A549 (cell line): ENCODE results near the gene ARL10. TPM values are rescaled to one million over a fixed set of nuclear protein-coding genes. Genes with fewer than 3 reads are reported as not detected.

Source experiments
- ATAC-seq, 2 experiments: fragments of 200-7000 bp in 1 of 2; fragments of >200 bp in 1 of 2; cut with Nextera tagmentation in 1 of 2; cut with Tn5 transposase in 1 of 2; 3 replicates each; pipeline versions ENCODE4 v1.8.0 to v1.9.1; 2018 to 2020; ENCODE audit warnings: mild to moderate bottlenecking in 1 of 2, moderate library complexity in 1 of 2
- CTCF ChIA-PET: fragments of 300-600 bp; sonication (Branson Sonifier 250); formaldehyde crosslinking; extraction: SDS; loops from one replicate; lab custom pipeline; 2021; ENCODE audit warnings: antibody characterized with exemption, inconsistent platforms; lab: Yijun Ruan, JAX
- POLR2A ChIA-PET: fragments of 350-600 bp; formaldehyde crosslinking; extraction: SDS; loops from one replicate; lab custom pipeline; 2021; ENCODE audit warnings: antibody characterized with exemption, inconsistent platforms; lab: Yijun Ruan, JAX
- DNase-seq, 2 experiments: peaks; one replicate each; pipeline versions ENCODE4 v3.0.0 to v3.0.0-alpha.2; 2011 to 2016; ENCODE audit warnings: low read depth in 1 of 2, low spot score in 1 of 2
- FAIRE-seq: peaks from 2 replicates; lab custom pipeline; 2011; peaks lifted over from hg19 to GRCh38; lab: Jason Lieb, UNC
- H3K27ac ChIP-seq, 2 experiments: fragments of >200 bp; sonication (Bioruptor Twin); formaldehyde crosslinking; 3 replicates each; pipeline ENCODE4 v1.5.1; 2016 to 2017
- H3K4me1 ChIP-seq: fragments of >200 bp; sonication (Bioruptor Twin); formaldehyde crosslinking; 3 replicates; pipeline ENCODE4 v1.6.1; 2016
- H3K4me2 ChIP-seq: fragments of >200 bp; sonication (Bioruptor Twin); formaldehyde crosslinking; 3 replicates; pipeline ENCODE4 v1.6.1; 2016
- H3K4me3 ChIP-seq: fragments of >200 bp; sonication (Bioruptor Twin); formaldehyde crosslinking; 3 replicates; pipeline ENCODE4 v1.5.1; 2016
- H3K9me3 ChIP-seq: fragments of >200 bp; sonication (Bioruptor Twin); formaldehyde crosslinking; 3 replicates; pipeline ENCODE4 v1.6.1; 2016
- BHLHE40 ChIP-seq: IDR thresholded peaks from 2 replicates; pipeline ENCODE4 v1.6.1; 2012; ENCODE audit warnings: low read depth, low read length, inconsistent platforms
- CHD4 ChIP-seq: fragments of 200-600 bp; sonication (generic); IDR thresholded peaks from 2 replicates; pipeline ENCODE4 v1.6.1; 2016; ENCODE audit warnings: antibody characterized with exemption, mild to moderate bottlenecking, borderline replicate concordance
- CTCF ChIP-seq: fragments of >200 bp; sonication (Bioruptor Twin); formaldehyde crosslinking; IDR thresholded peaks from 3 replicates; pipeline ENCODE4 v1.5.1; 2016
- EHF ChIP-seq: fragments of 250-450 bp; sonication (Bioruptor Pico); IDR thresholded peaks from 2 replicates; pipeline ENCODE4 v1.5.0; 2020; ENCODE audit warnings: mild to moderate bottlenecking
- FOSB ChIP-seq: fragments of 250-450 bp; sonication (Bioruptor Pico); IDR thresholded peaks from 2 replicates; pipeline ENCODE4 v1.5.0; 2020; ENCODE audit warnings: mild to moderate bottlenecking, moderate library complexity
- FOSL2 ChIP-seq, 2 experiments: fragments of 450-650 bp in 1 of 2; fragments of >200 bp in 1 of 2; sonication (Bioruptor Twin) in 1 of 2; formaldehyde crosslinking; IDR thresholded peaks; 2 replicates each; pipeline versions ENCODE4 v1.5.0 to v1.6.1; 2016 to 2020; ENCODE audit warnings: mild to moderate bottlenecking in 1 of 2, moderate library complexity in 1 of 2
- FOXS1 ChIP-seq: fragments of 250-450 bp; sonication (Bioruptor Pico); IDR thresholded peaks from 2 replicates; pipeline ENCODE4 v1.5.0; 2020; ENCODE audit warnings: mild to moderate bottlenecking, moderate library complexity
- GATA3 ChIP-seq: IDR thresholded peaks from 2 replicates; pipeline ENCODE4 v1.6.1; 2012; ENCODE audit warnings: borderline replicate concordance
- HDAC2 ChIP-seq: fragments of 200-600 bp; sonication (generic); IDR thresholded peaks from 2 replicates; pipeline ENCODE4 v1.6.1; 2016
- HMGXB4 ChIP-seq: fragments of 250-450 bp; sonication (Bioruptor Pico); IDR thresholded peaks from 2 replicates; pipeline ENCODE4 v1.5.0; 2021; ENCODE audit warnings: mild to moderate bottlenecking, moderate library complexity, borderline replicate concordance
- HOXB13 ChIP-seq: fragments of 250-450 bp; sonication (Bioruptor Pico); IDR thresholded peaks from 2 replicates; pipeline ENCODE4 v1.5.0; 2020; ENCODE audit warnings: low read depth, mild to moderate bottlenecking, moderate library complexity
- KDM5A ChIP-seq: fragments of 200-600 bp; sonication (generic); IDR thresholded peaks from 2 replicates; pipeline ENCODE4 v1.6.1; 2016; ENCODE audit warnings: antibody characterized with exemption, mild to moderate bottlenecking
- MAFK ChIP-seq: fragments of 450-650 bp; IDR thresholded peaks from 2 replicates; pipeline ENCODE4 v1.6.1; 2014; ENCODE audit not compliant: partially characterized antibody
- MYC ChIP-seq: IDR thresholded peaks from 2 replicates; pipeline ENCODE4 v1.6.1; 2012; ENCODE audit warnings: mild to moderate bottlenecking, inconsistent platforms, low read length, improper control_type of control experiment, borderline replicate concordance
- NR3C1 ChIP-seq: fragments of >200 bp; sonication (Bioruptor Twin); formaldehyde crosslinking; IDR thresholded peaks from 3 replicates; pipeline ENCODE4 v1.6.1; 2017
- PHF8 ChIP-seq: fragments of 200-600 bp; sonication (generic); IDR thresholded peaks from 2 replicates; pipeline ENCODE4 v1.6.1; 2016; ENCODE audit warnings: low read depth, mild to moderate bottlenecking, antibody characterized with exemption, moderate library complexity, borderline replicate concordance
- POLR2A ChIP-seq: IDR thresholded peaks from 2 replicates; pipeline ENCODE4 v1.6.1; 2012; ENCODE audit warnings: mild to moderate bottlenecking, low read length
- POLR2AphosphoS2 ChIP-seq: conservative IDR thresholded peaks from 2 replicates; pipeline ENCODE4 v1.6.1; 2012; ENCODE audit warnings: low read length, improper control_type of control experiment, inconsistent platforms
- RAD21 ChIP-seq, 2 experiments: fragments of >200 bp in 1 of 2; sonication (Bioruptor Twin) in 1 of 2; formaldehyde crosslinking in 1 of 2; IDR thresholded peaks in 1 of 2; conservative IDR thresholded peaks in 1 of 2; 2 replicates in 1 of 2; 3 replicates in 1 of 2; pipeline ENCODE4 v1.6.1; 2012 to 2018; ENCODE audit warnings: inconsistent platforms in 1 of 2
- RFX5 ChIP-seq: fragments of 450-650 bp; IDR thresholded peaks from 2 replicates; pipeline ENCODE4 v1.7.1; 2014; ENCODE audit warnings: antibody characterized with exemption, mild to moderate bottlenecking, moderate library complexity
- TFCP2L1 ChIP-seq: fragments of 250-450 bp; sonication (Bioruptor Pico); IDR thresholded peaks from 2 replicates; pipeline ENCODE4 v1.5.0; 2021; ENCODE audit warnings: mild to moderate bottlenecking
- TP53 ChIP-seq: fragments of 250-450 bp; sonication (Bioruptor Pico); IDR thresholded peaks from 2 replicates; pipeline ENCODE4 v1.5.0; 2021; ENCODE audit warnings: mild to moderate bottlenecking, moderate library complexity
- ZC3H11A ChIP-seq: fragments of 450-650 bp; IDR thresholded peaks from 2 replicates; pipeline ENCODE4 v1.6.1; 2014; ENCODE audit warnings: antibody characterized with exemption, mild to moderate bottlenecking
- ZFP36 ChIP-seq: fragments of 450-650 bp; IDR thresholded peaks from 2 replicates; pipeline ENCODE4 v1.6.1; 2014; ENCODE audit warnings: borderline replicate concordance; ENCODE audit not compliant: partially characterized antibody
- ZNF302 ChIP-seq: fragments of 250-450 bp; sonication (Bioruptor Pico); IDR thresholded peaks from 2 replicates; pipeline ENCODE4 v1.9.0; 2021; ENCODE audit warnings: inconsistent platforms, mild to moderate bottlenecking, moderate library complexity
- WGBS: methylation state at CpG from one replicate; pipeline ENCODE4 v1.1.6; 2017; ENCODE audit errors: missing lambda C conversion rate; 5-methylcytosine and 5-hydroxymethylcytosine counted together
- polyA plus RNA-seq, 4 experiments: library from polyadenylated mRNA; depleted of rRNA in 3 of 4; stranded (reverse); fragments of >200 nt; fragmentation: RNase III in 1 of 4; extraction: RNeasy Plus Mini Kit Qiagen cat#74134 plus additional on column Dnase treatment in 1 of 4; gene quantifications; 2 replicates in 3 of 4; 3 replicates in 1 of 4; pipeline ENCODE4 v1.2.3, GENCODE V29; 2011 to 2017

The ARL10 gene
- polyA plus RNA-seq, 2 of the 4 experiments (the other 2 are of a cell fraction): 0.15 to 0.21 TPM

GRCh38 chr5:176334031-176334770 is 31.1 kb upstream of the ARL10 start:
- ATAC-seq: no peak
- H3K9me3 ChIP-seq: peaks cover 5% of the 10 kb centered on the region; the same call in 1 of the 3 replicates
- ChIA-PET POLR2A (no interaction called here), CTCF (no interaction called here)
- no peak for DNase-seq
- TF ChIP-seq MYC (no peak), KDM5A (no peak), BHLHE40 (no peak), HOXB13 (CRISPR knock-in tag) (no peak), TP53 (CRISPR knock-in tag) (no peak), NR3C1 (no peak), GATA3 (no peak), RFX5 (no peak), FOSL2 (IDR thresholded peaks at IDR 0.05) (no peak), FOSL2 (CRISPR knock-in tag; IDR thresholded peaks at IDR 0.05) (no peak), ZFP36 (no peak), FOSB (CRISPR knock-in tag) (no peak)
- no peak overlapping the region for H3K4me2 ChIP-seq
- H3K27ac ChIP-seq: no peak overlapping the region
- no peak overlapping the region for H3K4me3 ChIP-seq
- no peak for FAIRE-seq
- H3K4me1 ChIP-seq: no peaks in the 10 kb centered on the region

GRCh38 chr5:176337913-176338312 is 27.4 kb upstream of the ARL10 start:
- Histone ChIP-seq H3K27ac (no peak overlapping the region), H3K9me3 (peaks cover 5% of the 10 kb centered on the region; the same call in 1 of the 3 replicates), H3K4me1 (no peaks in the 10 kb centered on the region), H3K4me2 (no peak overlapping the region), H3K4me3 (no peak overlapping the region)
- POLR2A ChIA-PET: no interaction called here
- TF ChIP-seq KDM5A (no peak), CTCF (no peak)
- ATAC-seq (no peak), DNase-seq (no peak), FAIRE-seq (no peak)
- CTCF ChIA-PET: no interaction called here
- 57% methylated on average over 1 of the region's 1 CpG for WGBS

- H3K4me1 ChIP-seq: no peaks in the 10 kb centered on the region
- no peak overlapping the region for H3K4me2 ChIP-seq
- TF ChIP-seq TP53 (CRISPR knock-in tag) (no peak), HDAC2 (no peak), POLR2AphosphoS2 (no peak), RAD21 (conservative IDR thresholded peaks at IDR 0.05 in 1 of 2, IDR thresholded peaks at IDR 0.05 in 1 of 2) (no peak), ZC3H11A (no peak), HMGXB4 (no peak), CHD4 (no peak), RFX5 (no peak), POLR2A (no peak), MAFK (no peak), FOXS1 (CRISPR knock-in tag) (no peak), TFCP2L1 (CRISPR knock-in tag) (no peak), EHF (no peak), PHF8 (no peak), ZNF302 (no peak)
- ChIA-PET CTCF (no interaction called here), POLR2A (no interaction called here)
- DNase-seq: no peak
- H3K9me3 ChIP-seq: peaks cover 2% of the 10 kb centered on the region; the same call in 1 of the 3 replicates
- 87% methylated on average over 5 of the region's 5 CpGs for WGBS
- H3K4me3 ChIP-seq: no peak overlapping the region
- no peak for ATAC-seq
- no peak for FAIRE-seq
- no peak overlapping the region for H3K27ac ChIP-seq
Measured at GRCh38 chr5:176339304-176339703, 26.0 kb upstream of the ARL10 start.
